ENCODE measurements around the gene PTPRE. TPM values are rescaled to one million over a fixed set of nuclear protein-coding genes. Genes with fewer than 3 reads are reported as not detected.

The PTPRE gene
- total RNA-seq, 1 donor from 2014 or later, result 0.21 TPM

DNA sequence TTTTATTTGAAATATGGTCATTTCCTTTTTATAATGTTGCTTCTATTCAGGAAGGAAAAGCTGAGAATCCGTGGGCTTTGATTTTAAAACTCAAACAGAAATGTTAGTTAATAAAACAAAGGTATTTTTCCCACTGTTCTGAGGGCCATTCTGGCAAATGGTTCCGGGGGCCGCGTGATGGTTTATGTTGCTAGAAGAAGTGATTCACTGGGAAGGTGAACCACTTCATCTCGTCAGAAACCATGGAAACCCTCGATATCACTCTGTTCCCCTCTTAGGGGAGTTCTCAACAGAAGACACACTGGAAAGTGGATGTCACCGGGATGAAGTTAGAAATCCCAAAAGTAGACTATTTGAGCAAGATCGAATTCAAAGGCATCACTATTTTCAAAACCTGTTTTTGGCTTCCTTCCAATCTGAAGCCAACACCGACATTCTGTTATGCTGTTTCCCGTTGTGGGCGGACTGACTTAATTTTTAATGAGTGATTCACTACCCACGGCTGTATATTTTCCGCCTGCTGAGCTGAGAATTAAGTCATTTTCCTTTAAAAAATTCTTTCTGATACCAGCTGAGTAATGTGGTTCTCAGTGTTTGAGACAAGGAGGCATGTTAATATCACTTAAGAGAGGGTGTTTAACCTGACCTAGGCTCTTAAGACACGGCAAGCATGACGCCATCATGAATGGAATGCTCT, 84.1 kb downstream of the PTPRE start:
- no peak for DNase-seq (ENCODE audit: low spot score)

DNA sequence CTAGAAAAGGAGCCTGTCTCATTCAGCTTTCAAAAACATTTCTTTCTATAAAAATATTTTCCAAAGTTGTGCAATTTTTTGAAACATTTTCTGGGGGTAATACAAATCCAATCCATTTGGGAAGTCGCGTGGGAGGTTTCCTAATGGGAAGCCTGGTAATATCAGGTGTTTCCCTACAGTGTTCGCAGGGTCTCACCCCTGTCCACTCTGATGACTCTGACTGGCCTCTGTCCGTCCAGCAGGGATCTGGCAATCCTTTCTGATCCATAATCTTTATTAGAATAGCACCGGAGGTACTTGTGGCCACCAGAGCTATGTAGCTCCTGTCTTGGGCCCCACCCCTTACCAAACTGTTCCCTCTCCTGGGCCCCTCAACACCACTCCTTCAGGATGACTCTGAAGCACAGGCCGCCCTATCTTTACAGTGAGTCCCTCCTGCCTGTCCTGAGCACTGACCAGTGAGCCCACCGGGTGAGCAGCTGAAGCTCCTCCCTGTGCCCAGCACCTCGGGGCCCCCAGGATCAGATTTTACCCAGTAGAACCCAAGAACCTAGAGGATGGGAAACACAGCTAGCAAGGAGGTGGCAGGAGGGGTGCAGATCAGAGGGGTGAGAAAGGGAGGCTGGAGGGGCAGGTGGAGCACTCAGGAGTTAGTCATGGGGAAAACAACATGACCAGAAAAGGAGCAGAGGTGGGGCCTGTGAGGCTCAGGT, 84.8 kb downstream of the PTPRE start:
- no peaks in the 10 kb centered on the region for H3K9me3 ChIP-seq (ENCODE audit: low read depth)
- H3K79me2 ChIP-seq (ENCODE audit: low read depth), result no peaks in the 10 kb centered on the region
- H3K9ac ChIP-seq, result no peak overlapping the region
- H3K36me3 ChIP-seq, result no peaks in the 10 kb centered on the region
- Mint-ChIP-seq H3K9me3 (no peaks in the 10 kb centered on the region), H3K36me3 (no peaks in the 10 kb centered on the region), H3K27ac (no peak overlapping the region), H3K4me3 (no peak overlapping the region), H3K27me3 (ENCODE audit: insufficient read depth, low read depth) (peaks cover 5% of the 10 kb centered on the region), H3K4me1 (peaks cover 47% of the 10 kb centered on the region)
- no peak for DNase-seq (ENCODE audit: low spot score)
- H4K20me1 ChIP-seq (ENCODE audit: low read depth), result no peaks in the 10 kb centered on the region
- no peak overlapping the region for H3K4me3 ChIP-seq
- no peak for TF ChIP-seq EZH2 (IDR thresholded peaks at IDR 0.05)
- H2AFZ ChIP-seq (replicated peaks), result no peak overlapping the region
- H3K27ac ChIP-seq, result no peak overlapping the region
- H3K4me2 ChIP-seq, result no peak overlapping the region
- peaks cover 6% of the 10 kb centered on the region for H3K4me1 ChIP-seq
- H3F3A ChIP-seq (ENCODE audit: low read depth), result no peaks in the 10 kb centered on the region
- H3K27me3 ChIP-seq, result no peaks in the 10 kb centered on the region

More for the DNA sequence above, 84.1 kb downstream of the PTPRE start:
- Histone ChIP-seq H3K9me3 (ENCODE audit: low read depth) (no peaks in the 10 kb centered on the region), H3K79me2 (ENCODE audit: low read depth) (no peaks in the 10 kb centered on the region), H3F3A (ENCODE audit: low read depth) (no peaks in the 10 kb centered on the region), H2AFZ (replicated peaks) (no peak overlapping the region), H3K4me1 (peaks cover 8% of the 10 kb centered on the region), H3K27ac (no peak overlapping the region), H3K27me3 (no peaks in the 10 kb centered on the region), H3K36me3 (no peaks in the 10 kb centered on the region), H3K4me2 (no peak overlapping the region), H3K9ac (no peak overlapping the region), H4K20me1 (ENCODE audit: low read depth) (no peaks in the 10 kb centered on the region), H3K4me3 (no peak overlapping the region)
- Mint-ChIP-seq H3K4me1 (peaks cover 44% of the 10 kb centered on the region), H3K27ac (no peak overlapping the region), H3K36me3 (no peaks in the 10 kb centered on the region), H3K9me3 (no peaks in the 10 kb centered on the region), H3K4me3 (no peak overlapping the region), H3K27me3 (ENCODE audit: insufficient read depth, low read depth) (peaks cover 5% of the 10 kb centered on the region)
- TF ChIP-seq EZH2 (IDR thresholded peaks at IDR 0.05), result no peak
- TF ChIP-seq, protein P1, sequence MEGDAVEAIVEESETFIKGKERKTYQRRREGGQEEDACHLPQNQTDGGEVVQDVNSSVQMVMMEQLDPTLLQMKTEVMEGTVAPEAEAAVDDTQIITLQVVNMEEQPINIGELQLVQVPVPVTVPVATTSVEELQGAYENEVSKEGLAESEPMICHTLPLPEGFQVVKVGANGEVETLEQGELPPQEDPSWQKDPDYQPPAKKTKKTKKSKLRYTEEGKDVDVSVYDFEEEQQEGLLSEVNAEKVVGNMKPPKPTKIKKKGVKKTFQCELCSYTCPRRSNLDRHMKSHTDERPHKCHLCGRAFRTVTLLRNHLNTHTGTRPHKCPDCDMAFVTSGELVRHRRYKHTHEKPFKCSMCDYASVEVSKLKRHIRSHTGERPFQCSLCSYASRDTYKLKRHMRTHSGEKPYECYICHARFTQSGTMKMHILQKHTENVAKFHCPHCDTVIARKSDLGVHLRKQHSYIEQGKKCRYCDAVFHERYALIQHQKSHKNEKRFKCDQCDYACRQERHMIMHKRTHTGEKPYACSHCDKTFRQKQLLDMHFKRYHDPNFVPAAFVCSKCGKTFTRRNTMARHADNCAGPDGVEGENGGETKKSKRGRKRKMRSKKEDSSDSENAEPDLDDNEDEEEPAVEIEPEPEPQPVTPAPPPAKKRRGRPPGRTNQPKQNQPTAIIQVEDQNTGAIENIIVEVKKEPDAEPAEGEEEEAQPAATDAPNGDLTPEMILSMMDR (IDR thresholded peaks at IDR 0.05), result no peak
- TF ChIP-seq EZH2phosphoT487 (IDR thresholded peaks at IDR 0.05), result no peak

DNA sequence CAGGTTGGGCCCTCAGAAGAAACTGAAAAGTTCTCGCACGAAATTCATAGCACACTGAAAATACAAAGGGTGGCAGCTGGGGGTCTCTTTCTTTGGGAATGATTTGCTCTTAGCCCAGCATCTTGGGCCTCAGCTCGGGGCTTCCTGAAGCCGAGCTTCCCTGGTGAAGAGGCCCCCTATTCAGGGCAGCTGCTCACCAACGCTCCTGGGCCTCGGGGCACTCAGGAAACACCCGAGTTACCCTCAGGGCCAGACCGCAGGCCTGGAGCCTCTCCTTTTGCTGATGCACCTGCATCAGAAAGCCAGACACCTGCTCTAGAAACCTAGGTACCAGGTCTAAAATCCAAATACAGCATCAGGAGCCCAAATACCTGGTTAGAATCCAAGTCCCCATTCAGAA, 85.5 kb downstream of the PTPRE start:
- no peaks in the 10 kb centered on the region for H3K36me3 ChIP-seq
- H3K4me3 ChIP-seq, result no peak overlapping the region
- TF ChIP-seq EZH2 (IDR thresholded peaks at IDR 0.05) (no peak), EZH2phosphoT487 (IDR thresholded peaks at IDR 0.05) (no peak)
- TF ChIP-seq, protein P1 (IDR thresholded peaks at IDR 0.05), result no peak
- Mint-ChIP-seq H3K9me3 (no peaks in the 10 kb centered on the region), H3K27me3 (ENCODE audit: insufficient read depth, low read depth) (peaks cover 5% of the 10 kb centered on the region), H3K27ac (no peak overlapping the region), H3K4me3 (no peak overlapping the region), H3K36me3 (no peaks in the 10 kb centered on the region), H3K4me1 (peaks cover 47% of the 10 kb centered on the region)
- H3K9me3 ChIP-seq (ENCODE audit: low read depth), result no peaks in the 10 kb centered on the region
- no peaks in the 10 kb centered on the region for H3K27me3 ChIP-seq
- H4K20me1 ChIP-seq (ENCODE audit: low read depth), result no peaks in the 10 kb centered on the region
- H3K4me2 ChIP-seq, result no peak overlapping the region
- no peaks in the 10 kb centered on the region for H3K4me1 ChIP-seq
- no peak for DNase-seq (ENCODE audit: low spot score)
- no peaks in the 10 kb centered on the region for H3K79me2 ChIP-seq (ENCODE audit: low read depth)
- H3F3A ChIP-seq (ENCODE audit: low read depth), result no peaks in the 10 kb centered on the region
- no peak overlapping the region for H3K27ac ChIP-seq
- H2AFZ ChIP-seq (replicated peaks), result no peak overlapping the region
- no peak overlapping the region for H3K9ac ChIP-seq

All from neural progenitor cell (in vitro differentiated cells).